ENCODE measurements around the gene HMX2. TPM values are rescaled to one million over a fixed set of nuclear protein-coding genes. Genes with fewer than 3 reads are reported as not detected.

HMX2 gene
- total and polyA plus RNA-seq, 7 experiments from 2014 or later: 0.14 to 0.24 TPM; not detected in 5

DNA sequence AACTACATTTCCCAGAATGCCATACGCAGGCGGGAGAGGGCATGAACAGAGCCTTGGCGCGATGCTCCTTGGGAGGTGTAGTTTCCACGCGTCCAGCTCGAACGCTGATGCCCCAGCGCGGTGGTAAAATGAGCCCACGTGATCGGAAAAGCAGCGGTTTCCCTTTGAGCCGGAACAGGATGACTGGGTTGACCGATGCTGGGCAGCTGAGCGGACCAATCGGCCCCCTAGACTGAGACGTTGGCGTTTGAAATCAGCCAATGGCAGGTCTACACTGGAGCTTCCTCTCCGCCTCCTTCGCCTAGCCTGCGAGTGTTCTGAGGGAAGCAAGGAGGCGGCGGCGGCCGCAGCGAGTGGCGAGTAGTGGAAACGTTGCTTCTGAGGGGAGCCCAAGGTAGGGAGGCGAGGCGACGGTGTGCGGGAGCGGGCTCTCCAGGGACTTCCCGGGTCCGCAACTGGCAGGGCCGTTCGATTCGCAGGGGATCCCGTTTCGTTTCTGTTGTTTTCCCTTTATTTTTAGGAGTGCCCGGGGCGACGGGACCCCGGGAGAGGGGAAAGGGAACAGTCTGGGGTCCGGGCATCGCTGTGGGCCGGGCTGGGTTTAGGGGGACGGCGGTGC lies 6.3 kb downstream of the HMX2 start, which contains the start of gene BUB3:
Gene BUB3, plus strand, starts transcription at position 311 of the 619 bp plus-strand sequence. CDS start 516 bp downstream, outside the sequence.
- Mint-ChIP-seq H3K9me3 (peaks cover 0 to 1% (median 0%) of the 10 kb centered on the region in 11 donors), H3K27me3 (peaks cover 2 to 31% (median 8%) of the 10 kb centered on the region in 5 donors), H3K4me1 (peaks cover 36 to 85% (median 74%) of the 10 kb centered on the region in 7 donors), H3K4me3 (peak within 1 kb of the TSS; percentile 93 to 100 (median 99)), H3K27ac (peak within 1 kb of the TSS; percentile 85 to 100 (median 96)), H3K36me3 (peaks cover 8 to 38% (median 25%) of the 10 kb centered on the region in 5 donors)
- CTCF ChIA-PET: interaction anchor here (0.5 to 2.0 kb wide), 7 partner anchors 14 to 371 kb away, joined by 3 to 9 read pairs (median 5); no protein-coding TSS in a partner anchor
- H3K27ac ChIP-seq (ENCODE audit: low read depth, low read length): peak within 1 kb of the TSS; percentile 80
- peaks cover 5 to 6% of the 10 kb centered on the region in 2 donors for H3K27me3 ChIP-seq (ENCODE audit: control insufficient read depth in 2 of 2, insufficient read depth in 2 of 2, low read length in 2 of 2)
- H3K4me3 ChIP-seq (ENCODE audit: low read length): peak within 1 kb of the TSS; percentile 92
- intact Hi-C loops (cut with micrococcal nuclease): loop anchor here (1.0 to 5.0 kb wide), 16 partner anchors 19 to 1763 kb away; partner anchors contain the start of genes C10orf88 (in 2 of the 2), FAM24B (in 2 of the 2), IKZF5 (in 2 of the 2) and LHPP (in 2 of the 2)
- no peaks in the 10 kb centered on the region for H3K9me3 ChIP-seq (ENCODE audit: control insufficient read depth in 2 of 3, low read length in 3 of 3)
- DNase-seq: peak; percentile 72 to 96 (median 94)
- H3K36me3 ChIP-seq (ENCODE audit: control insufficient read depth in 2 of 3, insufficient read depth in 3 of 3, low read length in 3 of 3): peaks cover 0 to 26% (median 9%) of the 10 kb centered on the region in 3 experiments
- POLR2A ChIA-PET: interaction anchor here (0.8 to 2.4 kb wide), 12 partner anchors 9 to 782 kb away, joined by 3 to 31 read pairs (median 4); partner anchors contain the start of genes ACADSB, C10orf88, IKZF5 and PLEKHA1
- peak; percentile 95 for ATAC-seq
- peaks cover 29 to 66% of the 10 kb centered on the region in 2 donors for H3K4me1 ChIP-seq (ENCODE audit: control insufficient read depth in 2 of 2, insufficient read depth in 2 of 2, low read length in 2 of 2)

DNA sequence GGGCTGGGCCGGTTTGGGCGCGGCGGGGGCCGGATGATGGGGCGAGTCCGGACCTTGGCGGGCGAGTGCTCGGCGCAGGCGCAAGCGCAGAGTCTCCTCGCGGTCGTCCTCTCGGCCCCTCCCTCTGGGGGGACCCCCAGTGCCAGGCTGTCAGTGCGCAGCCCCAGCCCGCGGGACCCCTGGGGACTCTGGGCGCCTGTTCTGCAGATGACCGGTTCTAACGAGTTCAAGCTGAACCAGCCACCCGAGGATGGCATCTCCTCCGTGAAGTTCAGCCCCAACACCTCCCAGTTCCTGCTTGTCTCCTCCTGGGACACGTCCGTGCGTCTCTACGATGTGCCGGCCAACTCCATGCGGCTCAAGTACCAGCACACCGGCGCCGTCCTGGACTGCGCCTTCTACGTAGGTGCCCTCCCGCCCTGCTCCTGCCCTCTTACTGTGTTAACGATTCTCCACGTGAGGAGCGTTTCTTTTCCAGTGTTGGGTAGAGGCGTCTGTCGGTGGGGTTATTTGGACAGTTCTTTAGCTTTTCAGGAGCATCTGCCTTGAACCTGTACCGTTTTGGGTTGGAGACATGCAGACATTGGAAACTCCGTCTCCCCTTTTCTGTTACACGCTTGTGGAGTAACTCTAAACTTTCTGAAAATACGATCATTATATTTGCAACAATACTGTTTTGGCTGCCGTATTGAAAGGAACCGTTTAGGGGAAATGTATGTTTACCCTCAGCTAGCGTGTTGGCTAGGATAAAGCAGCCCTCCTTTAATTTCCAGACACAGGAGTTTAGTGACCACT lies 7.0 kb downstream of the HMX2 start:
- peak overlapping the region; percentile 92 for H3K4me3 ChIP-seq (ENCODE audit: low read length)
- CTCF ChIA-PET: interaction anchor here (1.4 to 2.0 kb wide), 3 partner anchors 16 to 87 kb away, joined by 5 to 9 read pairs (median 6); no protein-coding TSS in a partner anchor
- peak in 3 of 9 donors; percentile 12 to 70 (median 34) for DNase-seq
- H3K36me3 ChIP-seq (ENCODE audit: control insufficient read depth in 2 of 3, insufficient read depth in 3 of 3, low read length in 3 of 3): peaks cover 0 to 26% (median 9%) of the 10 kb centered on the region in 3 experiments
- peak overlapping the region; percentile 93 to 100 (median 99) for H3K4me3 Mint-ChIP-seq
- peak; percentile 26 for ATAC-seq
- H3K9me3 Mint-ChIP-seq: peaks cover 0 to 1% (median 0%) of the 10 kb centered on the region in 11 donors
- peaks cover 27 to 68% of the 10 kb centered on the region in 2 donors for H3K4me1 ChIP-seq (ENCODE audit: control insufficient read depth in 2 of 2, insufficient read depth in 2 of 2, low read length in 2 of 2)
- intact Hi-C loops (cut with micrococcal nuclease): loop anchor here (1.0 to 5.0 kb wide), 16 partner anchors 20 to 1762 kb away; partner anchors contain the start of genes C10orf88 (in 2 of the 2), FAM24B (in 2 of the 2), IKZF5 (in 2 of the 2) and LHPP (in 2 of the 2)
- peak overlapping the region; percentile 85 to 100 (median 93) for H3K27ac Mint-ChIP-seq
- H3K4me1 Mint-ChIP-seq: peaks cover 36 to 90% (median 78%) of the 10 kb centered on the region in 7 donors
- peaks cover 8 to 38% (median 25%) of the 10 kb centered on the region in 5 donors for H3K36me3 Mint-ChIP-seq
- no peaks in the 10 kb centered on the region for H3K9me3 ChIP-seq (ENCODE audit: control insufficient read depth in 2 of 3, low read length in 3 of 3)
- POLR2A ChIA-PET: interaction anchor here (1.0 to 2.4 kb wide), 6 partner anchors 9 to 781 kb away, joined by 3 to 31 read pairs (median 8); partner anchors contain the start of genes ACADSB, C10orf88, IKZF5 and PLEKHA1
- H3K27me3 Mint-ChIP-seq: peaks cover 0 to 27% (median 5%) of the 10 kb centered on the region in 5 donors
- H3K27me3 ChIP-seq (ENCODE audit: control insufficient read depth in 2 of 2, insufficient read depth in 2 of 2, low read length in 2 of 2): peaks cover 4 to 5% of the 10 kb centered on the region in 2 donors
- peak overlapping the region; percentile 80 for H3K27ac ChIP-seq (ENCODE audit: low read depth, low read length)

GRCh38 chr10:123156078-123156477 lies 8.1 kb downstream of the HMX2 start:
- POLR2A ChIA-PET: interaction anchor here (1.2 to 1.8 kb wide), 3 partner anchors 11 to 202 kb away, joined by 3 to 12 read pairs (median 3); partner anchors contain the start of gene C10orf88
- Histone ChIP-seq H3K4me1 (ENCODE audit: control insufficient read depth in 2 of 2, insufficient read depth in 2 of 2, low read length in 2 of 2) (peaks cover 34 to 70% of the 10 kb centered on the region in 2 donors), H3K9me3 (ENCODE audit: control insufficient read depth in 2 of 3, low read length in 3 of 3) (no peaks in the 10 kb centered on the region), H3K36me3 (ENCODE audit: control insufficient read depth in 2 of 3, insufficient read depth in 3 of 3, low read length in 3 of 3) (peaks cover 0 to 26% (median 9%) of the 10 kb centered on the region in 3 experiments), H3K27ac (ENCODE audit: low read depth, low read length) (no peak overlapping the region), H3K27me3 (ENCODE audit: control insufficient read depth in 2 of 2, insufficient read depth in 2 of 2, low read length in 2 of 2) (peaks cover 0 to 5% of the 10 kb centered on the region in 2 donors), H3K4me3 (ENCODE audit: low read length) (no peak overlapping the region)
- no peak for ATAC-seq
- peak overlapping the region in 7 of 9 donors; percentile 0 to 79 (median 33) for H3K27ac Mint-ChIP-seq
- peaks cover 43 to 93% (median 85%) of the 10 kb centered on the region in 7 donors for H3K4me1 Mint-ChIP-seq
- H3K27me3 Mint-ChIP-seq: peaks cover 0 to 15% (median 0%) of the 10 kb centered on the region in 5 donors
- no peak for DNase-seq
- peaks cover 0 to 1% (median 0%) of the 10 kb centered on the region in 11 donors for H3K9me3 Mint-ChIP-seq
- CTCF ChIA-PET: interaction anchor here (0.6 to 1.9 kb wide), 4 partner anchors 12 to 172 kb away, joined by 3 to 5 read pairs (median 4); no protein-coding TSS in a partner anchor
- peaks cover 8 to 44% (median 25%) of the 10 kb centered on the region in 5 donors for H3K36me3 Mint-ChIP-seq
- intact Hi-C loops (cut with micrococcal nuclease): no loop called here
- H3K4me3 Mint-ChIP-seq: peak overlapping the region in 9 of 10 donors; percentile 32 to 100 (median 81)

DNA sequence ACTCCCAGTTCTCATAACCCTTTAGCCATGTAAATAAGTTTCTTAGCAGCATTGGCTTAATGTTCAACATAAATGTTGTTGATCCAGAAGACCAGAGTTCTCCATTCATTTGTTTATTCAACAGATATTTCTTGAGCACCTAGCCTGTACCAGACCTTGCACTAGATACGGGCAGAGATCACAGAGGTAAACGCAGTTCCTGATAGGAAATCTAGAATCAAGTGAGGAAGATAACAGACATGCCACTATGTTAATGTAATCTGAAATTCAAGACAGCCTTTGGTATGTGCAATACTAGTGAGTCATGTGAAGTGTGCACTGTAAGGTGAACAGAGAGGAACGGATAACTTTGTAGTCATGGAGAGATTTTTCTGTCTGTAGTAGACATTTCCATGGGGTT lies 9.3 kb downstream of the HMX2 start:
- ChIA-PET CTCF (interaction anchor here (0.6 to 1.9 kb wide), 3 partner anchors 11 to 347 kb away, joined by 3 to 5 read pairs (median 3); no protein-coding TSS in a partner anchor), POLR2A (interaction anchor here (1.0 to 1.8 kb wide), 2 partner anchors 84 to 85 kb away, joined by 3 to 12 read pairs; no protein-coding TSS in a partner anchor)
- Histone ChIP-seq H3K4me1 (ENCODE audit: control insufficient read depth in 2 of 2, insufficient read depth in 2 of 2, low read length in 2 of 2) (peaks cover 41 to 71% of the 10 kb centered on the region in 2 donors), H3K9me3 (ENCODE audit: control insufficient read depth in 2 of 3, low read length in 3 of 3) (no peaks in the 10 kb centered on the region), H3K27me3 (ENCODE audit: control insufficient read depth in 2 of 2, insufficient read depth in 2 of 2, low read length in 2 of 2) (no peaks in the 10 kb centered on the region), H3K4me3 (ENCODE audit: low read length) (no peak overlapping the region), H3K36me3 (ENCODE audit: control insufficient read depth in 2 of 3, insufficient read depth in 3 of 3, low read length in 3 of 3) (peaks cover 6 to 33% (median 17%) of the 10 kb centered on the region in 3 experiments), H3K27ac (ENCODE audit: low read depth, low read length) (no peak overlapping the region)
- Mint-ChIP-seq H3K4me3 (peak overlapping the region in 8 of 10 donors; percentile 7 to 100 (median 62)), H3K4me1 (peaks cover 45 to 93% (median 89%) of the 10 kb centered on the region in 7 donors), H3K27me3 (peaks cover 0 to 5% (median 0%) of the 10 kb centered on the region in 5 donors), H3K27ac (peak overlapping the region in 6 of 9 donors; percentile 12 to 79 (median 38)), H3K36me3 (peaks cover 8 to 51% (median 33%) of the 10 kb centered on the region in 5 donors), H3K9me3 (peaks cover 0 to 1% (median 0%) of the 10 kb centered on the region in 11 donors)
- DNase-seq (no peak), ATAC-seq (no peak)
- intact Hi-C loops (cut with micrococcal nuclease): no loop called here

GRCh38 chr10:123158682-123159081 lies 10.7 kb downstream of the HMX2 start:
- Histone ChIP-seq H3K27ac (ENCODE audit: low read depth, low read length) (no peak overlapping the region), H3K36me3 (ENCODE audit: control insufficient read depth in 2 of 3, insufficient read depth in 3 of 3, low read length in 3 of 3) (peaks cover 21 to 47% (median 29%) of the 10 kb centered on the region in 3 experiments), H3K4me1 (ENCODE audit: control insufficient read depth in 2 of 2, insufficient read depth in 2 of 2, low read length in 2 of 2) (peaks cover 43 to 67% of the 10 kb centered on the region in 2 donors), H3K4me3 (ENCODE audit: low read length) (no peak overlapping the region), H3K9me3 (ENCODE audit: control insufficient read depth in 2 of 3, low read length in 3 of 3) (no peaks in the 10 kb centered on the region), H3K27me3 (ENCODE audit: control insufficient read depth in 2 of 2, insufficient read depth in 2 of 2, low read length in 2 of 2) (no peaks in the 10 kb centered on the region)
- Mint-ChIP-seq H3K27ac (peak overlapping the region in 6 of 9 donors; percentile 9 to 82 (median 62)), H3K9me3 (peaks cover 0 to 1% (median 0%) of the 10 kb centered on the region in 11 donors), H3K4me1 (peaks cover 40 to 87% (median 82%) of the 10 kb centered on the region in 7 donors), H3K4me3 (peak overlapping the region in 8 of 10 donors; percentile 7 to 100 (median 48)), H3K36me3 (peaks cover 8 to 57% (median 40%) of the 10 kb centered on the region in 5 donors), H3K27me3 (no peaks in the 10 kb centered on the region)
- DNase-seq (no peak), ATAC-seq (no peak)
- intact Hi-C loops (cut with micrococcal nuclease): no loop called here
- POLR2A ChIA-PET: interaction anchor here (0.9 to 4.3 kb wide), 2 partner anchors 9 to 13 kb away, joined by 3 to 16 read pairs; no protein-coding TSS in a partner anchor
- CTCF ChIA-PET: interaction anchor here (0.5 to 1.2 kb wide), 3 partner anchors 24 to 1178 kb away, joined by 3 read pairs; no protein-coding TSS in a partner anchor

Data from naive thymus-derived CD4-positive, alpha-beta T cell (primary cell).